Measurements from ENCODE around the gene CAPZA2.
A peak's percentile ranks its signal among the peaks of the same experiment; 100 is the strongest.
"Not testable (repeated sequence)": the region's sequence is repeated elsewhere in the genome, so short reads cannot be mapped to it uniquely, and the experiment has no call there.

CAPZA2 gene

GRCh38 chr7:116922545-116922944 is 60.2 kb downstream of the CAPZA2 start:
- DNase-seq: no peak

- DNase-seq: peak; percentile 15
These were observed 62.4 kb downstream of the CAPZA2 start for GRCh38 chr7:116924741-116925140.

- DNase-seq: no peak
These were observed 66.6 kb downstream of the CAPZA2 start for GRCh38 chr7:116929021-116929420.

GRCh38 chr7:116929914-116930913 is 67.8 kb downstream of the CAPZA2 start:
- peak; percentile 71 for DNase-seq

GRCh38 chr7:116932566-116932965 is 70.2 kb downstream of the CAPZA2 start:
- no peak for DNase-seq

- DNase-seq: no peak
These were observed 71.1 kb downstream of the CAPZA2 start for GRCh38 chr7:116933465-116933864.

- DNase-seq: no peak
These were observed 72.2 kb downstream of the CAPZA2 start for GRCh38 chr7:116934580-116934979.

- DNase-seq: not testable (repeated sequence)
These were observed 74.5 kb downstream of the CAPZA2 start for GRCh38 chr7:116936844-116937243.

- DNase-seq: no peak
These were observed 76.3 kb downstream of the CAPZA2 start for GRCh38 chr7:116938678-116939077.

GRCh38 chr7:116940689-116941370 is 78.4 kb downstream of the CAPZA2 start:
- DNase-seq: peak; percentile 6

- no peak for DNase-seq
These were observed 80.1 kb downstream of the CAPZA2 start for GRCh38 chr7:116942504-116942903.

GRCh38 chr7:116948934-116949333 is 86.5 kb downstream of the CAPZA2 start:
- DNase-seq: no peak

GRCh38 chr7:116949941-116950801 is 87.8 kb downstream of the CAPZA2 start:
- DNase-seq: no peak

GRCh38 chr7:116950889-116951351 is 88.5 kb downstream of the CAPZA2 start:
- DNase-seq: no peak

- no peak for DNase-seq
These were observed 89.2 kb downstream of the CAPZA2 start for GRCh38 chr7:116951366-116952292.

GRCh38 chr7:116952635-116953371 is 90.4 kb downstream of the CAPZA2 start:
- DNase-seq: peak; percentile 10

- DNase-seq: peak; percentile 74
These were observed 91.1 kb downstream of the CAPZA2 start, which contains the start of gene ST7 for GRCh38 chr7:116953372-116953905. Gene ST7 (plus strand): TSS chr7:116953501. CDS start chr7:116953541, 40 bp downstream.

- peak; percentile 91 for DNase-seq
These were observed 91.8 kb downstream of the CAPZA2 start for GRCh38 chr7:116953906-116954838.

GRCh38 chr7:116955340-116955739 is 93.0 kb downstream of the CAPZA2 start:
- no peak for DNase-seq

Measured in fibroblast of skin of right quadriceps (primary cell).